Stimulated activated CD8-positive, alpha-beta memory T cell treated with anti-CD3 and anti-CD28 coated beads, Interleukin-4, amount 100 ng/mL, for 24 hours (primary cell): ENCODE data around the gene ERRFI1.
"Not testable (repeated sequence)": the region's sequence is repeated elsewhere in the genome, so short reads cannot be mapped to it uniquely, and the experiment has no call there.

Source experiments
- DNase-seq: peaks from one replicate; pipeline ENCODE4 v3.0.0-alpha.2; 2020; ENCODE audit warnings: low read depth

ERRFI1 gene

DNA sequence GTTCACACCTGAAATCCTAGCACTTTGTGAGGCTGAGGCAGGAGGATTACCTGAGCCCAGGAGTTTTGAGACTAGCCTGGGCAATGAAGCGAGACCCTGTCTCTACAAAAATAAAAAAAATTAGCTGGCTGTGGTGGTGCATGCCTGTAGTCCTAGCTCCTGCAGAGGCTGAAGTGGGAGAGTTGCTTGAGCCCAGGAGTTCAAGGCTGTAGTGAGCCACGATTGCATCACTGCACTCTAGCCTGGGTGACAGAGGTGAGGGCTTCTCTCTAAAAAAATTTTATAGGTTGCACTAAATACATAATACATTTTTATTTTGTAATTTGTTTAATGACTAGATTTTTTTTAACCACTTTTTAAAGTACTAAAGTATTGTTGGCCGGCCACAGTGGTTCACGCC is 58.5 kb downstream of the ERRFI1 start:
- DNase-seq = no peak

DNA sequence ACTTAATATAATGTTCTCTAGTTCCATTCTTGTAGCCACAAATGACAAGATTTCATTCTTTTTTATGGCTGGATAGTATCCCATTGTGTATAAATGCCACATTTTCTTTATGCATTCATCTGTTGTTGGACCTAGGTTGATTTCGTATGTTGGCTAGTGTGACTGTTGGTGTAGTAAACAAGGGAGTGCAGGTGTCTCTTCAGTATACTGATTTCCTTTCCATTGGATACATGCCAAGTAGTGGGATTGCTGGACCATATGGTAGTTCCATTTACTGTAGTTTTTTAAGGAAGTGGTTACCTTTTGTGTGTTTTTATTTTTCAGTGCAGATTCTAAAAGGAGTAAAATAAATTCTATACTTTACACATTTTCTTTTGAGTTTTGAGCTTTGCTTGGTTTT is 58.9 kb downstream of the ERRFI1 start:
- no peak for DNase-seq

DNA sequence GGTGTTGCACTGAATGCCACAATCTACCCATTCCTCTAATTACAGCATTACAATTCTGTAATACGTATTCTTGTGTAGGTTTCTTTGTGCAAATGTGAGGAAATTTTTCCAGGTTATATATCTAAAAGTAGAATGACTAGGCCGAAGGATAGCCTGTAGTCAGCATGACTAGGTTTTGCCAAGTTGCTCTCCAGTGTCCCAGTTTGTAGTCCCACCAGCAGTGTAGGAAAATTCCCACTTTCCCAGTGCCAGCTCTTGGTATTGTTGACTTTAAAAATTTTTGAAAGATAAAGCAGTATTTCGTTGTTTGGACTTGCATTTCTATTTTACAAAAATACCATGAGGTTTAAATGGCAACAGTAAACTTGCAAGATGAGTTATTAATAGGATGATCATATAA is 61.6 kb downstream of the ERRFI1 start:
- no peak for DNase-seq

DNA sequence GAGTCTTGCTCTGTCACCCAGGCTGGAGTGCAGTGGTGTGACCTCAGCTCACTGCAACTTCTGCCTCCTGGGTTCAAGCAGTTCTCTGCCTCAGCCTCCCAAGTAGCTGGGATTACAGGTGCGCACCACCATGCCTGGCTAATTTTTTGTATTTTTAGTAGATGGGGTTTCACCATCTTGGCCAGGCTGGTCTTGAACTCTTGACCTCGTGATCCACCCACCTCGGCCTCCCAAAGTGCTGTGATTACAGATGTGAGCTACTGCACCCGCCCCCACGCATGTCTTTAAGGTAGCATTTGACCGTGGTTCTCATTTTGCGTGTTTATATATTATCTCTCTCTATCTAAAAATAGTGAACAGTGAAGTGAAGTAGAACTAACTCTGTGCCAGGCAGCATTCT is 62.3 kb downstream of the ERRFI1 start:
- not testable (repeated sequence) for DNase-seq

DNA sequence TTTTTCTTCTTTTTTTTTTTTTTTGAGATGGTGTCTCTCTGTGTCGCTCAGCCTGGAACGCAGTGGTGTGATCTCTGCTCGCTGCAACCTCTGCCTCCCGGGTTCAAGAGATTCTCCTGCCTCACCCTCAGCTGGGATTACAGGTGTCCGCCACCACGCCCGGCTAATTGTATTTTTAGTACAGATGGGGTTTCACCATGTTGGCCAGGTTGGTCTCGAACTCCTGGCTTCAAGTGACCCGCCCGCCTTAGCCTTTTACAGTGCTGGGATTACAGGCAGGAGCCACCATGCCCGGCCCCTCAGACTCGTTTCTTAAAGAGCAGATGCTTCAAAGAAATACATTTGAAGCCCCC is 62.8 kb downstream of the ERRFI1 start:
- not testable (repeated sequence) for DNase-seq

DNA sequence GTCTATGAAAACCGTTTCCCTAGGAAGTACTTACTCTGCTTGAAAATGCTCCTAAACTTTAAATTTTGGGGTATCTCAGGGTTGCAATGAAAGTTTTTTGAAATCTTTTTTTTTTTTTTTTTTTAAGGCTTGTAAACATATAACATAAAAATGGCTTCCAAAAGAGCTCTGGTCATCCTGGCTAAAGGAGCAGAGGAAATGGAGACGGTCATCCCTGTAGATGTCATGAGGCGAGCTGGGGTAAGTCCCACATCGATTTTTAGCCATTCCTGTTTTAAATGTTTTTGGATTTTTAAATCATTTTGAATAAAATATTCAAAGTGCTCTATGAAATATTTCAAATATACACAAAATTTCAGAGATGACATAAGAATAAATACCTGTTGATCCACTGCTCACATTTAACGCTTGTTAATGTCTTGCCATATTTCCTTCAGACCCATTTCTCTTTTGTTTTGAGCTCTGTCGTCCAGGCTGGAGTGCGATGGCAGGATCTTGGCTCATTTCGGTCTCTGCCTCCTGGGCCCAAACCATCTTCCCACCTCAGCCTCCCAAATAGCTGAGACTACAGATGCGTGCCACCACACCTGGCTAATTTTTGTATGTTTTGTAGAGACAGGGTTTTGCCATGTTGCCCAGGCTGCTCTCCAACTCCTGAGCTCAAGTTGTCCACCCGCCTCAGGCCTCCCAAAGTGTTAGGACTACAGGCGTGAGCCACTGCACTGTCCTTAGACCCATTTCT is 63.3 kb downstream of the ERRFI1 start:
- no peak for DNase-seq

DNA sequence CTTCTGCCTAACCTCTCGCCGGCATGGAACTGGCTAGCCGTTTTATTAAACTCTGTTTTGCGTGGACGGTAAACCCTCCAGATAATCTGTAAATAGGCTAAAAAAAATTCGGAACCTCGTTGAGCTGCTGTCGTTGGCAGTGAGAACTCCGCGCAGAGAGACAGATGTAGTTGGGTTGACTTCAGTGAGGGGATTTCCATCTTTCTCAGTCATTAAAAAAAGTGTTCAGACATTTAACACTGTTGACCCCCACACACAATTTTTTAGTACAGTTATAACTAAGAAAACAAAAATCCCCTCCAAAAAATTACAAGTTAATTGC is 64.1 kb downstream of the ERRFI1 start:
- DNase-seq = no peak
